ENCODE data around the gene ADAMTS17.

ADAMTS17 gene

GRCh38 chr15:100341750-100342560, at the start of gene ADAMTS17:
Gene ADAMTS17, minus strand, starts transcription at chr15:100341975. Its CDS starts 76 bp downstream, at chr15:100341899.
- peak; percentile 79 to 88 for DNase-seq
- TF ChIP-seq POLR2A (IDR thresholded peaks at IDR 0.05; ENCODE audit: low read length) (no peak), GATA1 (IDR thresholded peaks at IDR 0.05; ENCODE audit: low read depth, low read length) (no peak)

- TF ChIP-seq POLR2A (IDR thresholded peaks at IDR 0.05; ENCODE audit: low read length) (no peak), GATA1 (IDR thresholded peaks at IDR 0.05; ENCODE audit: low read depth, low read length) (no peak)
- DNase-seq = no peak
Measured at GRCh38 chr15:100385300-100386050, 43.7 kb upstream of the ADAMTS17 start.

GRCh38 chr15:100384108-100384410, 42.3 kb upstream of the ADAMTS17 start:
- TF ChIP-seq GATA1 (IDR thresholded peaks at IDR 0.05; ENCODE audit: low read depth, low read length) (no peak), POLR2A (IDR thresholded peaks at IDR 0.05; ENCODE audit: low read length) (no peak)
- no peak for DNase-seq

- no peak for TF ChIP-seq GATA1 (IDR thresholded peaks at IDR 0.05; ENCODE audit: low read depth, low read length)
- no peak for TF ChIP-seq POLR2A (IDR thresholded peaks at IDR 0.05; ENCODE audit: low read length)
- peak in 1 of 2 experiments; percentile 1 for DNase-seq
Measured at GRCh38 chr15:100383302-100384107, 41.7 kb upstream of the ADAMTS17 start.

- DNase-seq = no peak
- TF ChIP-seq POLR2A (IDR thresholded peaks at IDR 0.05; ENCODE audit: low read length) (no peak), GATA1 (IDR thresholded peaks at IDR 0.05; ENCODE audit: low read depth, low read length) (no peak)
Measured at GRCh38 chr15:100373942-100374341, 32.2 kb upstream of the ADAMTS17 start.

- no peak for DNase-seq
- TF ChIP-seq POLR2A (IDR thresholded peaks at IDR 0.05; ENCODE audit: low read length) (no peak), GATA1 (IDR thresholded peaks at IDR 0.05; ENCODE audit: low read depth, low read length) (no peak)
Measured at GRCh38 chr15:100373120-100373896, 31.5 kb upstream of the ADAMTS17 start.

GRCh38 chr15:100372739-100373119, 31.0 kb upstream of the ADAMTS17 start:
- no peak for DNase-seq
- TF ChIP-seq POLR2A (IDR thresholded peaks at IDR 0.05; ENCODE audit: low read length) (no peak), GATA1 (IDR thresholded peaks at IDR 0.05; ENCODE audit: low read depth, low read length) (no peak)

- DNase-seq = no peak
- TF ChIP-seq POLR2A (IDR thresholded peaks at IDR 0.05; ENCODE audit: low read length) = no peak
- no peak for TF ChIP-seq GATA1 (IDR thresholded peaks at IDR 0.05; ENCODE audit: low read depth, low read length)
Measured at GRCh38 chr15:100355342-100355741, 13.6 kb upstream of the ADAMTS17 start.

GRCh38 chr15:100353449-100353848, 11.7 kb upstream of the ADAMTS17 start:
- no peak for DNase-seq

GRCh38 chr15:100350434-100351226, 8.9 kb upstream of the ADAMTS17 start:
- DNase-seq = peak in 1 of 2 experiments; percentile 43

More at GRCh38 chr15:100353449-100353848, 11.7 kb upstream of the ADAMTS17 start:
- TF ChIP-seq POLR2A (IDR thresholded peaks at IDR 0.05; ENCODE audit: low read length) (no peak), GATA1 (IDR thresholded peaks at IDR 0.05; ENCODE audit: low read depth, low read length) (no peak)

GRCh38 chr15:100349696-100350433, 8.1 kb upstream of the ADAMTS17 start:
- peak; percentile 82 to 88 for DNase-seq
- TF ChIP-seq POLR2A (IDR thresholded peaks at IDR 0.05; ENCODE audit: low read length) (no peak), GATA1 (IDR thresholded peaks at IDR 0.05; ENCODE audit: low read depth, low read length) (no peak)

More at GRCh38 chr15:100350434-100351226, 8.9 kb upstream of the ADAMTS17 start:
- TF ChIP-seq POLR2A (IDR thresholded peaks at IDR 0.05; ENCODE audit: low read length) = no peak
- TF ChIP-seq GATA1 (IDR thresholded peaks at IDR 0.05; ENCODE audit: low read depth, low read length) = no peak

- DNase-seq = no peak
- TF ChIP-seq POLR2A (IDR thresholded peaks at IDR 0.05; ENCODE audit: low read length) (no peak), GATA1 (IDR thresholded peaks at IDR 0.05; ENCODE audit: low read depth, low read length) (no peak)
Measured at GRCh38 chr15:100349321-100349695, 7.5 kb upstream of the ADAMTS17 start.
